ENCODE results near the gene STK32A.

GRCh38 chr5:147348046-147348445 is 113.2 kb downstream of the STK32A start:
- TF ChIP-seq ZNF274 (IDR thresholded peaks at IDR 0.05; ENCODE audit: low read depth, low read length) (no peak), YY1 (IDR thresholded peaks at IDR 0.05; ENCODE audit: insufficient read depth, insufficient read length) (no peak)
